ENCODE results near the gene ROR2.

ROR2 gene

DNA sequence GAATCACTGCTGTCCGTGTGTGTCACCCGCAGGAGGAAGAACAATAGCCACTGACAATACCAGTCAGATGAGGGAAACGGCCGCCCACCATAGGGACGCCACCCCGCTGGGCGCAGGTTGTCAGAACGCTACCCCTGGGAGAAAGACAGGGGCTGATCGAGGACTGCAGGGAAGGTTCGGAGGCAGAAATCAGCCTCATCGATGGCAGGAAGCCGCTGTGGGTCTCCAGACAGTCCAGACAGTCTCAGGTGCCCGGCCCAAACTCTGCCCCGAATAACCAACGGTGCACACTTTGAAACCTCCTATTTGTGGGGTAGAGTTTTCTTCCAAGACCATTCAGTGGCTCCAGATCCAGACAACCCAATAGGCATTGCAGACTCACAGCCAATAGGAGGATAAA is 181.5 kb downstream of the ROR2 start:
- DNase-seq = no peak

DNA sequence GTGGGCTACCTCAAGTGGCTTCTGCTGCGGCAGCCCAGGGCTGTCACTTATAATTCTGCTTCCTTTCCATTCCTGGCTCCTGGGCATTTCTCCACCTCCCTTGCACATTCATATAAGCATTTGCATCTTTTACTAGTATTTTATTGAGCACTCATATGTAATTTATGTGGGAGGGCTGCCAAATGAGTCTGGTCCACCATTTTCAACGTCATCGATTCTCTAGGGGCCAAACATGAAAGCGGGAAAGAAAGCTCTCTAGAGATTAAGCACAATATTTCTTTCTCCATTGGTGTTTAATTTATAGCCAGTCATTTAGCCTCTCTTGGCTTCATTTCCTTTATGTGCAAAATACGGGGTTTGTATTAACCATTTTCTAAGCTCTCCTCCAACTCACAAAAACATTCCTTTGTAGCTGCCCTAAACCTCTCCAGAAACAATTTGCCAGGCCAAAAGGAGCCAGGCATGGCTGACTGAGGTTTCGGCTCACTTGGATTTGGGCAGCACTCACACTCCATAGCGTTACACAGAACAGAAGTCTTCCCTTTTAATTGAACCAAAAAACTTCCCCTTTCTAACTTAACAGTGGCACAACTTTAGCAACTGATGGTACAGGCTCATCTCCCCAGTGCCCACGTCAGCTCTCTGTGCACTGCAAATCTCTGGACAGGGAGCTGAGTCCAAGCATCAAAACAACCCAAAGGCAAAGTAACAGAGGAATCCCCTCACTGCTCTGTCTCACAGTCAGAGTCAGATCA is 183.5 kb downstream of the ROR2 start:
- DNase-seq = no peak

- no peak for DNase-seq
These were observed 184.7 kb downstream of the ROR2 start for GRCh38 chr9:91765296-91765695.

- DNase-seq = no peak
These were observed 185.4 kb downstream of the ROR2 start for GRCh38 chr9:91764661-91765060.

- no peak for DNase-seq
These were observed 188.7 kb downstream of the ROR2 start for GRCh38 chr9:91761362-91761761.

DNA sequence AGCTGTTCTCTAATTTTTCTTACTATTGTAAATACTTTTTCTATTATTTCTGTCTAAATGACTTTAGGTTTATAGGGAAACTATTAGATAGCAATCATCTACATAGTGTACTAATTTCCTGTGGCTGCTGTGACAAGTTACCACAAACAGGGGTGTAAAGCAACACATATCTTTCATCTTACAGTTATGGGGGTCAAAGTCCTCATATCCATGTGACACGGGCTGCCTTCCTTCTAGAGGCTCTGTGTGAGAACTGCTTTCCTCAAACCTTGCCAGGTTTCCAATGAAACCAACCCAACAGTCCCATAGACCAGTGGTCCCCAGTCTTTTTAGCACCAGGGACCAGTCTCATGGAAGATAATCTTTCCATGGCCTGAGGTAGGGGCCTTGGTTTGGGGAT is 189.1 kb downstream of the ROR2 start:
- no peak for DNase-seq

DNA sequence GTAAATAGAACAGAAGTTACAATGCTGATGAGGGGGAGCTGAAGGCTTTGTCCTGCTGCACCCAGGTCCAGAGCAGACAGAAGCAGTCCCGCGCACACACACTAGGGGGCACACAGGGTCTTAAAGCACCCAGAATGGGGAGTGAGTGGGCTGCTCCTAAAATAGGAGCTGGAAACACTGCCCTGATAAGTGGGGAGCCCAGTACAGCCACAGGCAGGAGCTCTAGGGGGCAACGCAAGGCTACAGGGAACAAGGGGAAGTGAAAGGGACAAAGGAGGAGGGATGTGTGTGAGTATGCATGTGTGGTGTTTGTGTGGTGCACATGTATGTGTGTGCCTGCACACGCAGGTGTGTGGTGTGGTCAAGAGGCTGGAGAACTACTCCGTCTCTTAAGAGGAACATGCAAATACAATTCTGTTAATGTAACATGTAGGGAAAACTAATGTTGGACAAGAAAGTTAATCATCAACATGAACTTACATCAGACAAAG is 191.5 kb downstream of the ROR2 start:
- DNase-seq = peak in 1 of 2 donors; percentile 9

- no peak for DNase-seq
These were observed 192.2 kb downstream of the ROR2 start for GRCh38 chr9:91757782-91758181.

DNA sequence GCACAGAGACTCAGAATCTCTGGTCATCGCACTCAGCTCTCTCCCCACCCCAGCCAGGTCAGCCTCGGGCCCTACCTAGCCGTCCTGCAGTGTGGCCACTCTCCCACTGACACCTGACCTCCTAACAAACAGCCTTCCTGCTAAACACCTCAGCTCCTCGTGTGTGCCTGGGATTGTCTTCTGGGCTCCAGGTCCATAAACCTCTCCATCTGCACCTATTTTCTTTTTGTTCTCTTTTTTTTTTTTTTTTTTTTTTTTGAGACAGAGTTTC is 193.6 kb downstream of the ROR2 start:
- DNase-seq = no peak

- no peak for DNase-seq
These were observed 194.1 kb downstream of the ROR2 start for GRCh38 chr9:91755761-91756509.

- DNase-seq = no peak
These were observed 196.3 kb downstream of the ROR2 start for GRCh38 chr9:91753711-91754110.

GRCh38 chr9:91751922-91752321 is 198.1 kb downstream of the ROR2 start:
- DNase-seq = no peak

GRCh38 chr9:91750343-91750742 is 199.7 kb downstream of the ROR2 start:
- no peak for DNase-seq

DNA sequence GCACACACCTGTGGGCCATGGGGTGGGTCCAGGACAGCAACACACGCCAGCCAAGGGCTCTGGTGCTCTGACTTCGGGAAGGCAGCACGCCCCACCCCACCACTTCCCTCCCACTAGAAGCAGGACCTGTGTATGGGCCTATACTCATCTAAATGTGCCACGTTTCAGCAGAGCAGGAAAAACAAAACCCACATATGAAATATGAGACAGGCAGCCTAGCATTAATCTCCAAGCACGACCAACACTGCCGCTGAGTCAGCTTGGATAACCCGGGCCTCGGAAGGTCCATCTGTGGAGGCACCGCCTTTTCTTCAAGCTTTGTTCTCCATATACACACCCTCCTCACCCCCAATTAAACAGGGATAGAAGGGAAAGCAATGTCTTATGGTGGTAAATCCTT is 203.1 kb downstream of the ROR2 start:
- no peak for DNase-seq

GRCh38 chr9:91746357-91746756 is 203.7 kb downstream of the ROR2 start:
- DNase-seq = no peak

DNA sequence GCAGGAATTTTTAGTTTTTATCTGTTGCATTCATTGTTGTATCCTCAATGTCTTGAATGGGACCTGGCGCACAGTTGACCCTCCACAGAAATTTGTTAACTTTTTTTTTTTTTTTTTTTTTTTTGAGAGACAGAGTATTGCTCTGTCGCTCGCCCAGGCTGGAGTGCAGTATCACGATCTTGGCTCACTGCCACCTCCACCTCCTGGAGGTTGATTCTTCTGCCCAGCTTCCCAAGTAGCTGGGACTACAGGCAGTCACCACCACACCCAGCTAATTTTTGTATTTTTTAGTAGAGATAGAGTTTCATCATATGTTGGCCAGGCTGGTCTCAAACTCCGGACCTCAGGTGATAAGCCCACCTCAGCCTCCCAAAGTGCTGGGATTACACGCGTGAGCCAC is 205.9 kb downstream of the ROR2 start:
- no peak for DNase-seq

DNA sequence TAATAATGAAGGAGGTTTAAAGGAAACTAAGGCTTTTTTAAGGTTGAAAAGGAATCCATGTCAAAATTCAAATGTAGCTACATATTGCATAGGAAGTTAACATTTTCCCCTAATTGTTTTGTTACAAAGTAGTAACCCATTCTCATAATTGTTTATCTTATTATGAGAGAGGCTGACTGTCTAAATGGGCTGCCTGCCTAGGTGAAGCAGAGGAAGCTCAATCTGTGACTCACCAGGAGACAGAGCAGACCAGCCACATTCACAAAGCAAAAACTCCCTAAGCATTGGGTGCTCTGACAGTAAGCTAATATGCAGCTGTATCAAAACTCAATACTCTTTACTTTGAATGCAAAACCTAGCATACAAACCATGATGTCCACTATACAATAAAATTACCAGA is 208.5 kb downstream of the ROR2 start:
- no peak for DNase-seq

- DNase-seq = no peak
These were observed 209.3 kb downstream of the ROR2 start for GRCh38 chr9:91740701-91741100.

GRCh38 chr9:91736898-91737601 is 213.0 kb downstream of the ROR2 start:
- no peak for DNase-seq

GRCh38 chr9:91736311-91736710 is 213.7 kb downstream of the ROR2 start:
- DNase-seq = no peak

DNA sequence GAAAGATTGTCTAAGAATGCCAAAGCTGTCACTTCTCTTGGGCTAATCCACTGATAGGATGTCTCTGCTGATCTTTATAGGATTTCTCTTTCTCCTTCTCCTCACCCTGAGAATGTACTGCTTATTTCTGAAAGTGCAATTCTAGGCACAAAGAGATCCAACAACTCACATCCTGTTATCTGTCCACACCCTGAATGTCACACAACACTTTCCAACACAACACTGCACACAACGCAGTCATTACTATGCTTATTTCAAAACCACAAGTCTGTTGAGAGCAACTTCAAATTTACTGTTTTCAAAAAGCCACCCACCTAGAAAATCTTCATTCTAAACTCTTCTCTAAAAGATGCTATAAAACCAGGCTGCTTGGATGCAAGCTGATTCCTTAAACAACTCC is 215.0 kb downstream of the ROR2 start:
- no peak for DNase-seq

DNA sequence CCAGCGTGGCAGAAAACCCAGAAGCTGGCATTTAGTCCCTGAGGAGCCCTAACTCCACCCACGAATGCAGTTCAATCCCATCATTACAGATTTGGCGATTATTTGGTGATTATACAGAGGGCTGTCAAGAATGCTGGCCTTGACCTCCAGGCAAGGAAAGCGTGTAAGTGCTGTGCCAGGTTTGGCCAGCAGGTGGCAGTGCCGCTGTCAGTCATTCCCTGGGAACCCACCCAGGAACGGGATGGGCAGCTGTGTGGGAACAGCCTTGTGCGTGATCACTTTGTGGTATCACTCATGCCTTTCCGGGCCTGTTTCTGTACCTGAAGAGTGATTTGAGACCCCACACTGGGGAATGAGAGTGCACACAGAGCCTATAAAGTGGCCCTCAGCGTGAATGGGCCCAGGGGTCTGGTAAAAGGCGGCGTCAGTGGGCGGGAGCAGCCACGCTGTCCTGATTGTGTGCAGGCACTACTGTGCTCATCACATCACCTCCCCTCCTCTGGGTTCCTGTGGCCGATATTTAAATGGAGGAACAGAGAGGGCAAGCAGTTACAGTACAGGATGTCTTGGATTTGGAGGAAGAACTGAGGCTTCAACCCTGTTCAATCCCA is 215.6 kb downstream of the ROR2 start:
- peak; percentile 30 to 64 for DNase-seq

- no peak for DNase-seq
These were observed 216.9 kb downstream of the ROR2 start for GRCh38 chr9:91733006-91733624.

Measured in activated CD4-positive, alpha-beta T cell treated with anti-CD3 and anti-CD28 coated beads for 4 hours (primary cell).